AG20443 (cell line): ENCODE measurements around the gene NES.
A peak's percentile ranks its signal among the peaks of the same experiment; 100 is the strongest.

Experiments
- DNase-seq: peaks from one replicate; pipeline ENCODE4 v3.0.0; 2012; ENCODE audit warnings: low spot score, mixed read lengths

NES gene

GRCh38 chr1:156703741-156704140, 26.5 kb upstream of the NES start:
- DNase-seq, result no peak

GRCh38 chr1:156703336-156703735, 26.1 kb upstream of the NES start:
- no peak for DNase-seq

- DNase-seq, result no peak
Observed at GRCh38 chr1:156700736-156701531, 23.7 kb upstream of the NES start.

- DNase-seq, result no peak
Observed at GRCh38 chr1:156698995-156699394, 21.8 kb upstream of the NES start.

- DNase-seq, result no peak
Observed at GRCh38 chr1:156697481-156697880, 20.3 kb upstream of the NES start.

- no peak for DNase-seq
Observed at GRCh38 chr1:156696755-156697154, 19.5 kb upstream of the NES start.

GRCh38 chr1:156694690-156694962, 17.4 kb upstream of the NES start:
- no peak for DNase-seq

- no peak for DNase-seq
Observed at GRCh38 chr1:156693848-156694689, 16.9 kb upstream of the NES start.

GRCh38 chr1:156692925-156693847, 16.0 kb upstream of the NES start:
- no peak for DNase-seq

GRCh38 chr1:156692441-156692924, 15.3 kb upstream of the NES start:
- DNase-seq, result no peak

GRCh38 chr1:156691665-156692440, 14.6 kb upstream of the NES start:
- DNase-seq, result peak; percentile 31

GRCh38 chr1:156691191-156691590, 14.0 kb upstream of the NES start:
- no peak for DNase-seq

- DNase-seq, result no peak
Observed at GRCh38 chr1:156690675-156691036, 13.4 kb upstream of the NES start.

GRCh38 chr1:156689953-156690674, 12.9 kb upstream of the NES start:
- DNase-seq, result no peak

- peak; percentile 91 for DNase-seq
Observed at GRCh38 chr1:156689035-156689952, 12.1 kb upstream of the NES start.

GRCh38 chr1:156684227-156684782, 7.1 kb upstream of the NES start:
- peak; percentile 53 for DNase-seq

GRCh38 chr1:156682166-156682890, 5.1 kb upstream of the NES start:
- no peak for DNase-seq

- DNase-seq, result no peak
Observed at GRCh38 chr1:156681196-156681960, 4.2 kb upstream of the NES start.
